HUES6 (cell line): ENCODE results near the gene SORBS1.

Source experiments
- H3K27ac ChIP-seq: 2 replicates; pipeline ENCODE4 v1.7.0; 2013; ENCODE audit warnings: low read depth, mild to moderate bottlenecking, low read length, inconsistent platforms
- H3K27me3 ChIP-seq: 2 replicates; pipeline ENCODE4 v1.6.1; 2013; ENCODE audit warnings: low read length; ENCODE audit not compliant: control insufficient read depth, insufficient read depth
- H3K36me3 ChIP-seq: 2 replicates; pipeline ENCODE4 v1.6.1; 2013; ENCODE audit warnings: low read length; ENCODE audit not compliant: control insufficient read depth, insufficient read depth
- H3K4me1 ChIP-seq: 2 replicates; pipeline ENCODE4 v1.6.1; 2013; ENCODE audit warnings: low read length; ENCODE audit not compliant: control insufficient read depth, insufficient read depth
- H3K4me3 ChIP-seq: 2 replicates; pipeline ENCODE4 v1.5.1; 2013; ENCODE audit warnings: low read depth, low read length
- H3K9ac ChIP-seq: one replicate; pipeline ENCODE4 v1.6.1; 2013; ENCODE audit warnings: mild to moderate bottlenecking, low read length
- H3K9me3 ChIP-seq: 2 replicates; pipeline ENCODE4 v1.6.1; 2013; ENCODE audit warnings: low read depth, low read length; ENCODE audit not compliant: control insufficient read depth, insufficient read depth

Gene SORBS1

GRCh38 chr10:95441547-95441923 is 119.6 kb downstream of the SORBS1 start:
- Histone ChIP-seq H3K27ac (no peak overlapping the region), H3K9me3 (no peaks in the 10 kb centered on the region), H3K36me3 (peaks cover 9% of the 10 kb centered on the region), H3K9ac (no peak overlapping the region), H3K4me1 (peaks cover 18% of the 10 kb centered on the region; the same call in 1 of the 2 replicates), H3K27me3 (no peaks in the 10 kb centered on the region), H3K4me3 (no peak overlapping the region)

- Histone ChIP-seq H3K4me1 (peaks cover 14% of the 10 kb centered on the region; the same call in 1 of the 2 replicates), H3K36me3 (peaks cover 14% of the 10 kb centered on the region), H3K27ac (no peak overlapping the region), H3K4me3 (no peak overlapping the region), H3K27me3 (no peaks in the 10 kb centered on the region), H3K9me3 (no peaks in the 10 kb centered on the region), H3K9ac (no peak overlapping the region)
Observed at GRCh38 chr10:95440756-95441546, 120.2 kb downstream of the SORBS1 start.

DNA sequence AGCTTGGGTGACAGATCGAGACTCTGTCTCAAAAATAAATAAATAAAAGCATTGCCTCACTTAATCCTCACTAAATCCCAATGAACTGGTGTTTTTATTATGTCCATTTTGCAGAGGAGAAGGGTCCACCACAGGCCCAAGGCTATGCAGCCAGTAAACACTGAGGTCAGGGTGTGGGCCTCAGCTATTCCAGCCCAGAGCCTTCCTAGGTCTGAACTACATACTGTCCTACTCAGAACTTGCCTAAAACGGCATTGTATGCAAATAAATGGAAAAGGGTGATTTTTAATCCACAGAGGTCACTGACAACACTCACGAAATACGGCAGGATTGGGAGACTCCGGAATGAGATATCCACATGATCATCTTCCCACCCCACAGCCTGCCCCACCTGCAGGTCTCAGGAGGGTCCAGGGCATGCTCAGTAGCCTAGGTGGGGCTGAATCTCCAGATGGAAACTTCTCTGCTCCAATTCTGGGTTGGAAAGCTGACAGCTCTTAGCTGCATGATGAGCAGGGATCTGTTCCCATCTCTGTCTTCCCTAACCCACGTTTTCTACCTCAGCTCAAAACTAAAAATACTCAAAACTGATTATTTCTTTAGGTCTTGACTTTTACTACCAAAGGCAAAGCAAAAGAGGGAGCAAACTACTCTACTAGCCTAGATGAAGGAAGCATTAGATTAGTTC is 121.0 kb downstream of the SORBS1 start:
- H3K27me3 ChIP-seq = no peaks in the 10 kb centered on the region
- H3K4me3 ChIP-seq = no peak overlapping the region
- H3K9me3 ChIP-seq = no peaks in the 10 kb centered on the region
- peaks cover 9% of the 10 kb centered on the region; the same call in 1 of the 2 replicates for H3K4me1 ChIP-seq
- peaks cover 15% of the 10 kb centered on the region for H3K36me3 ChIP-seq
- no peak overlapping the region for H3K9ac ChIP-seq
- H3K27ac ChIP-seq = no peak overlapping the region

DNA sequence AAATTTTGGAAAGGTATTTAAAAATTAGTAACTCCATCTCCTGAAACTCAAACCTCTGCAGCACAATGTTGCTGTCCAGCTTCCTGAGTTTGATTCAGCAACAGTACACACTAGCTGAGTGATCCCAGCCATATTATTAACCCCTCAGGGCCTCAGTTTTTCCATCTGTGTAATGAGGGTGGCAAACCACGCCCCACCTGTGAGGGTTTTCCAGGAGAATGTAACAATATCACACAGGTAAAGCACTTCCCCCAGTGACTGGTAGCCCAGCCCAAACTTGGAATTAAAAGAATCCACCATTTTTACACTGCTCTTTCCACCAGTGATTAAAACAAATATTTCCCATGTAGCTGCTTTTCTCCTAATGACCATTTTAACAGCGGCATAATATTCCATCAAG is 122.4 kb downstream of the SORBS1 start:
- H3K36me3 ChIP-seq = peaks cover 15% of the 10 kb centered on the region
- H3K9ac ChIP-seq = no peak overlapping the region
- 0 out of 2 replicates have a peak, but pooled peaks cover 3% of the 10 kb centered on the region for H3K4me1 ChIP-seq
- H3K27ac ChIP-seq = no peak overlapping the region
- H3K4me3 ChIP-seq = no peak overlapping the region
- H3K27me3 ChIP-seq = no peaks in the 10 kb centered on the region
- H3K9me3 ChIP-seq = no peaks in the 10 kb centered on the region

DNA sequence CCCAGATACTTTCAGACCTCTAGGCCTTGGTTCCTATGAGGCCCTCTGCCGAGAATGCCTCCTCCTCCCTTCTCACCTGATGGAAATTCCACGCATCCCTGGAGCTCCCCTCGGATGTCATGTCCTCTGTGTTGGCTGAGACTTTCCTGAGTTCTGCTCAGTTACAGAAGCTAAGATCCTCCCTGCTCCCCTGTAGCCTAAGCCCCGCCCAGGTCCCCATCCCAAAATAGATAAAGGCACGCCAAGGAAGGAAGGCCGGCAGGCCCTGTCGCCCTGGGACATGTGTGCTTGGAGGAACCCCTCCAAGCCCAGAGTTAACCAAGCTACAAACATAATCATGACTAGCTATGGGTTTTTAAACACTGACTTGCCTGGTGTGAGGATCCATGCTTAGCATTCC is 123.5 kb downstream of the SORBS1 start:
- Histone ChIP-seq H3K36me3 (peaks cover 15% of the 10 kb centered on the region), H3K4me3 (no peak overlapping the region), H3K9ac (no peak overlapping the region), H3K4me1 (0 out of 2 replicates have a peak, but pooled peaks cover 3% of the 10 kb centered on the region), H3K27me3 (no peaks in the 10 kb centered on the region), H3K27ac (no peak overlapping the region), H3K9me3 (no peaks in the 10 kb centered on the region)

DNA sequence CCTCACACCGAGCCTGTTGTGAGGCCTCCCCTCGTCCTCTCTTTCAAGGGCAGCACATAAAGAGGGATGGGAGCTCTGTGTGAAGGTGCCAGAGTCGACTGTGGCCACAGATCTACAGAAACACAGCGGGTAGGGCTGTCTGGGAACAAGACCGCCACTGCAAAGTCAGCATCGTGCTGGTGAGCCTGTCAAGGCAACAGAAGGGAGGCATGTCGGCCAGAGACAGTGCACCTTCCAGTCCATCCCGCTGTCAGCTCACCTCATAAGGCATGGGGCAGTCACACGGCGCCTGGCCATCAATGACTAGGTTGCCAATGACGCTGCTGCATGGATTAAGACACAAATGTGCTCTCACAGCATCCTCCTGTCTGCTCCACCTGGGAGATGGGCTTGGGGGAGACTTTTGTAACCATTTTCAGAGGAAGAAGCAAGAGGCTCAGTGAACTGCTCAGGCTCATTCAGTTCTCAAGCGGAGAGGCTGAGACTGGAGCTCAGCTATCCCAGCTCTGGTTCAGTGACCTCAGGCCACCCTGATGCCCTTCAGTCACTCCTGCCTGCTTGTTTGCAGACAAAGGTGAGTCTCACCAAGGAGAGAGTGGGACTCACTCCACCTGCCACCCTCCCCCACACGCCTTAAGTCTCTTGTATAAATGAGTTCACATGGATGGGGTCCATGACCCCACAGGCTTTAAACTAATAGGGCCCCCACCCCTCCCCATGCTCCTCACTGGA is 125.5 kb downstream of the SORBS1 start:
- no peaks in the 10 kb centered on the region for H3K27me3 ChIP-seq
- H3K9me3 ChIP-seq = no peaks in the 10 kb centered on the region
- H3K9ac ChIP-seq = no peak overlapping the region
- H3K4me3 ChIP-seq = no peak overlapping the region
- 0 out of 2 replicates have a peak, but pooled peaks cover 3% of the 10 kb centered on the region for H3K4me1 ChIP-seq
- H3K27ac ChIP-seq = no peak overlapping the region
- peaks cover 15% of the 10 kb centered on the region for H3K36me3 ChIP-seq

DNA sequence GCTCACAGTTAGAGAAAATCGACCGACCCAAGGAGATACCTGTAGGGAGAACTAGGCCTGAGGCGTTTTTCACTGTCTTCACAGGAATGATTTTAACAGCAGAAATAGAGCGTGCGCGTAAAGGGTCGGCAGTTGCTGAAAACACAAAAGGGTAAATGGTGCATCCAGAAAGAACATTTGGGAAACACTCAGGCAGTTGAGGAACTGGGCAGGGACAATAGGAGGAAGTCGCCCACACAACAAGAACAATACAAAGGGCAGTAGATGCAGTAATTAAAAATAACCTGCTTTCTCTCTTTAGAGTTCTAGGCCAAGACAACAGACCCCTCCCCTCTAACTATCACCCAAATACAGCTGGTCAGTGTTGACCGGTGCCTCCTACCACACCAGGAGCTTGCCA is 126.6 kb downstream of the SORBS1 start:
- Histone ChIP-seq H3K36me3 (peaks cover 15% of the 10 kb centered on the region), H3K27ac (no peak overlapping the region), H3K27me3 (no peaks in the 10 kb centered on the region), H3K4me3 (no peak overlapping the region), H3K9ac (no peak overlapping the region), H3K9me3 (no peaks in the 10 kb centered on the region), H3K4me1 (0 out of 2 replicates have a peak, but pooled peaks cover 5% of the 10 kb centered on the region)

GRCh38 chr10:95431900-95432342 is 129.2 kb downstream of the SORBS1 start:
- Histone ChIP-seq H3K9me3 (no peaks in the 10 kb centered on the region), H3K27me3 (no peaks in the 10 kb centered on the region), H3K4me3 (no peak overlapping the region), H3K36me3 (peaks cover 19% of the 10 kb centered on the region), H3K9ac (no peak overlapping the region), H3K27ac (no peak overlapping the region), H3K4me1 (0 out of 2 replicates have a peak, but pooled peaks cover 3% of the 10 kb centered on the region)

- Histone ChIP-seq H3K27ac (no peak overlapping the region), H3K36me3 (peaks cover 12% of the 10 kb centered on the region), H3K9me3 (no peaks in the 10 kb centered on the region), H3K27me3 (no peaks in the 10 kb centered on the region), H3K4me3 (no peak overlapping the region), H3K4me1 (0 out of 2 replicates have a peak, but pooled peaks cover 3% of the 10 kb centered on the region), H3K9ac (no peak overlapping the region)
Observed at GRCh38 chr10:95430231-95430951, 130.8 kb downstream of the SORBS1 start.

GRCh38 chr10:95429639-95430038 is 131.5 kb downstream of the SORBS1 start:
- peaks cover 12% of the 10 kb centered on the region for H3K36me3 ChIP-seq
- no peak overlapping the region for H3K9ac ChIP-seq
- H3K9me3 ChIP-seq = no peaks in the 10 kb centered on the region
- H3K27ac ChIP-seq = no peak overlapping the region
- no peak overlapping the region for H3K4me3 ChIP-seq
- H3K27me3 ChIP-seq = no peaks in the 10 kb centered on the region
- H3K4me1 ChIP-seq = 0 out of 2 replicates have a peak, but pooled peaks cover 3% of the 10 kb centered on the region
